Ovary (tissue), 9 donors: ENCODE data around the gene C20orf204. TPM values are rescaled to one million over a fixed set of nuclear protein-coding genes. Genes with fewer than 3 reads are reported as not detected.

Source experiments
- DNase-seq, 5 donors: peaks; one replicate each; pipeline ENCODE4 v3.0.0-alpha.2; 2019 to 2020
- H3K27ac ChIP-seq, 2 donors: fragments of 200-600 bp; one replicate each; pipeline versions ENCODE4 v1.5.1 to v1.8.0; 2019 to 2022
- H3K27me3 ChIP-seq: fragments of 200-600 bp; one replicate; pipeline ENCODE4 v1.8.0; 2022
- H3K36me3 ChIP-seq: fragments of 200-600 bp; sonication (generic); one replicate; pipeline ENCODE4 v1.5.1; 2019
- H3K4me1 ChIP-seq: one replicate; pipeline ENCODE4 v1.8.1; 2013; ENCODE audit warnings: mild to moderate bottlenecking, moderate library complexity; ENCODE audit not compliant: insufficient read depth
- H3K4me3 ChIP-seq: fragments of 200-600 bp; sonication (generic); one replicate; pipeline ENCODE4 v1.5.1; 2017
- H3K9me3 ChIP-seq, 2 donors: fragments of 200-600 bp in 1 of 2; sonication (generic) in 1 of 2; one replicate each; pipeline versions ENCODE4 v1.5.1 to v1.8.1; 2013 to 2019; ENCODE audit warnings: mild to moderate bottlenecking in 1 of 2, moderate library complexity in 1 of 2
- CTCF ChIP-seq, 3 donors: fragments of 450-650 bp in 2 of 3; fragments of 200-600 bp in 1 of 3; IDR thresholded peaks; one replicate each; pipeline versions ENCODE4 v1.5.1 to v1.8.0; 2016 to 2022; ENCODE audit warnings: antibody characterized with exemption in 3 of 3, mild to moderate bottlenecking in 1 of 3
- EP300 ChIP-seq: sonication (generic); formaldehyde crosslinking; IDR thresholded peaks from one replicate; pipeline ENCODE4 v1.6.1; 2017; ENCODE audit warnings: antibody characterized with exemption
- POLR2A ChIP-seq: fragments of 450-650 bp; IDR thresholded peaks from one replicate; pipeline ENCODE4 v1.6.1; 2017; ENCODE audit warnings: antibody characterized with exemption, mild to moderate bottlenecking, moderate library complexity
- WGBS, 3 donors: extraction: QIAGEN DNeasy Blood & Tissue Kit in 1 of 3; methylation state at CpG; one replicate each; pipeline versions ENCODE4 v1.1.5 to v1.1.7; 2013 to 2017; 5-methylcytosine and 5-hydroxymethylcytosine counted together
- intact Hi-C, 4 donors: fragments of 100-400 bp; cut with DNase I; formaldehyde crosslinking; loops; one replicate each; pipeline versions ENCODE4 v1.11.0 to v1.15.1; 2022 to 2023
- polyA plus RNA-seq, 2 donors: library from polyadenylated mRNA; stranded (reverse); fragments of 200-250 nt in 1 of 2; fragments of 350-450 nt in 1 of 2; fragmentation: Illumina TruSeq in 1 of 2; extraction: RNeasy Lipid Tissue Mini Kit (QIAGEN cat#74804) in 1 of 2; gene quantifications; one replicate each; pipeline ENCODE4 v1.2.3, GENCODE V29; 2013 to 2014
- total RNA-seq, 7 donors: library from RNA; depleted of rRNA in 2 of 7; stranded (reverse); fragments of >200 nt in 2 of 7; fragmentation: NEBNext Ultra II Directional in 3 of 7; extraction: Animal tissue kit (Norgen Biotek cat#: 25700) in 3 of 7; gene quantifications; one replicate each; pipeline versions ENCODE4 v1.1.0 to v1.2.4, GENCODE V29; 2016 to 2023
- donor health status: DM: no; HTN: no; CAD: no; lungs with moderate emphysema.
- donor health status: DM: no; HTN: no; CAD: no.
- donor health status: Bipolar disorder and iron deficiency.
- donor health status: DM: yes; HTN: yes; CAD: no.
- donor health status: DM: no; HTN: no; CAD: no.
- donor health status: DM: yes; HTN: yes; CAD: no.

C20orf204 gene
- total and polyA plus RNA-seq, 9 donors, result 0.20 to 2.8 (median 1.4) TPM

GRCh38 chr20:64055396-64055892, 19.5 kb downstream of the C20orf204 start:
- Histone ChIP-seq H3K36me3 (no peaks in the 10 kb centered on the region), H3K4me1 (no peaks in the 10 kb centered on the region), H3K4me3 (no peak overlapping the region), H3K9me3 (no peaks in the 10 kb centered on the region), H3K27ac (no peak overlapping the region), H3K27me3 (peaks cover 3% of the 10 kb centered on the region)
- no peak for DNase-seq
- no peak for TF ChIP-seq EP300
- no peak for TF ChIP-seq CTCF (IDR thresholded peaks at IDR 0.05)
- TF ChIP-seq POLR2A, result no peak
- intact Hi-C loops, result no loop called here
- WGBS, 3 donors, result 45 to 55% (median 47%) methylated on average over 9 of the region's 9 CpGs

DNA sequence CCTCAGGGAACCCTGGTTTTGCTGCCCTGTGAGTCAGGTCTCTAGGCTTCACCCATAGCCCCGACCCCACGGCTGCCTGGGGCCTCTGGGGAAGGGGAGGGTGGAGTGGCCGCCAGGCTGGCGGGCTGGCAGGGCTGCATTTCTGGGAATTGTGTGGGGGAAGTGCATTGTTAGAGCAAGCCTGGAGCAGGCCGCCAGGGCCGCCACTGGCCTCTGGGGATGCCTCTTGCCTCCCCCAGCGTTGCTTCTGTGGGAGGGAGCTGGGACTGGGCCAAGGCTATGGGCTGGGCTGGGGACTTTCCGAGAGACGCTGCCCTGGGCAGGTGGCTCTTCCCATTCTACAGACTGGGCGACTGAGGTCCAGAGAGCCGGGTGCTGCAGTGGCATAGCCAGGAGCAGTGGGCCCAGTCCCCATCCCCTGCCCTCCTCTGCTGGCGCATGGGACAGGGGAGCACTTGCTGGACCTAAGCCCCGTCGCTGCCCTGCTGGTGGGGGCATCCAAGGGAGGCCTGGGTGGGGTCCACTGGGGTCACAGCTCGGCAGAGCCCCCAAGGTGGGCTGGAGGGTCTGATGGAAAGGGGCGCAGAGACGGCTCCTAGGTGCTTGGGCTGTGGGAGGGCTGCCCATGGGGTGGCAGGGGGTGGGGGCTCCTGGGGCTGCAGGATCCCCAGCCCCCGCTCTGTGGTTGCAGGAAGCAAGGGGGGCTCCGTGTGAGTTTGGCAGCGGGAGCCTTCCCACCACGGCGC, 20.1 kb downstream of the C20orf204 start:
- Histone ChIP-seq H3K4me1 (no peaks in the 10 kb centered on the region), H3K9me3 (no peaks in the 10 kb centered on the region), H3K36me3 (no peaks in the 10 kb centered on the region), H3K27ac (no peak overlapping the region), H3K27me3 (peaks cover under 1% of the 10 kb centered on the region), H3K4me3 (no peak overlapping the region)
- WGBS, 3 donors, result 30 to 41% (median 38%) methylated on average over 18 to 22 of the region's 22 CpGs
- TF ChIP-seq POLR2A (no peak), EP300 (no peak), CTCF (IDR thresholded peaks at IDR 0.05) (no peak)
- DNase-seq, result no peak
- intact Hi-C loops, result no loop called here

- H3K4me3 ChIP-seq, result no peak overlapping the region
- no peaks in the 10 kb centered on the region for H3K9me3 ChIP-seq
- 35 to 40% (median 38%) methylated on average over 7 of the region's 7 CpGs for WGBS, 3 donors
- no peak overlapping the region for H3K27ac ChIP-seq
- no peaks in the 10 kb centered on the region for H3K27me3 ChIP-seq
- no peaks in the 10 kb centered on the region for H3K36me3 ChIP-seq
- DNase-seq, result no peak
- TF ChIP-seq POLR2A (no peak), EP300 (no peak)
- intact Hi-C loops, result no loop called here
- H3K4me1 ChIP-seq, result no peaks in the 10 kb centered on the region
Measured at GRCh38 chr20:64056639-64056888, 20.6 kb downstream of the C20orf204 start.

DNA sequence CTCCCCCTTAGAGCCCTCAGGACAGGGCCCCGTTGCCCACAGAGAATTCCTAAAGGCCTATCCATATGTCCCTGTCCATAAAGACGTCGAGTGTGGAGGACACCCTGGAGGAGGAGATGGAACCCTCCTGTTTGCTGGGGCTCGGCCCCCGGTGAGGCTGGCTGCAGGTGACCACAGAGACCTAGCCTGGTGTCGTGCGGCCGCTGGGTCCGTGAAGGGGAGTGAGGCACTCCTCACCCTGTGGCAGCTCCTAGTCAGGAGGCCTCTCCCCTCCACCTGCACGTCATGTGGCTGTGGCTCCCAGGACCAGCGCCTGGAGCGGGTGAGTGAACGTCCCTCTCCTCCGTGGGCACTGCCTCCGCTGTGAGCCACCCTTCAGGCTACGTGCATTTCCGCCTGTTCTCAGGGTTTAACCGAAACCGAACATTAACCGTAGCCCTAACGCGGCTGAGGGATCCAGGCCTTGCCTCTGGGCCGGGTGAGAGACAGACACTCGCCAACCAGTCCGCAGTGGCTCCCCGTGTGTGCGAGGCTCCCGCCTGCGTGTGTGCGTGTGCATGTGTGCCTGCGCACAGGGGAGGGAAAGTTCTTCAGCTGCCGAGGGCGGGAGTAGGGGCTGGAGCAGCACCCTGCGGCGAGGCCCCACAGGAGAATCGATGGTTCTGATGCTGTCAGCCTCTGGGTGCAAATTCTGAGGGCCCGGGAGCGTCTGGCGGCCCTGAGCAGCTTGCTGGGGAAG, 21.1 kb downstream of the C20orf204 start:
- no peak overlapping the region for H3K4me3 ChIP-seq
- H3K27me3 ChIP-seq, result no peaks in the 10 kb centered on the region
- TF ChIP-seq CTCF (IDR thresholded peaks at IDR 0.05), result no peak
- no peak for TF ChIP-seq EP300
- no peak for TF ChIP-seq POLR2A
- WGBS, 3 donors, result 55 to 66% (median 62%) methylated on average over 38 to 39 of the region's 39 CpGs
- no peaks in the 10 kb centered on the region for H3K9me3 ChIP-seq
- H3K4me1 ChIP-seq, result no peaks in the 10 kb centered on the region
- H3K27ac ChIP-seq, result no peak overlapping the region
- DNase-seq, result no peak
- intact Hi-C loops, result no loop called here
- H3K36me3 ChIP-seq, result no peaks in the 10 kb centered on the region
